ENCODE data around the gene DKK1.

The DKK1 gene

GRCh38 chr10:52313933-52314821 lies at the start of gene DKK1:
DKK1 (plus strand) TSS chr10:52314281; CDS start chr10:52314435, 154 bp downstream.
- peak; percentile 90 for DNase-seq

- no peak for DNase-seq
Observed at GRCh38 chr10:52265131-52265926, 48.8 kb upstream of the DKK1 start.

- DNase-seq: no peak
Observed at GRCh38 chr10:52266858-52267257, 47.2 kb upstream of the DKK1 start.

GRCh38 chr10:52268790-52269189 lies 45.3 kb upstream of the DKK1 start:
- no peak for DNase-seq

GRCh38 chr10:52269233-52269632 lies 44.8 kb upstream of the DKK1 start:
- DNase-seq: no peak

- no peak for DNase-seq
Observed at GRCh38 chr10:52276163-52276562, 37.9 kb upstream of the DKK1 start.

- no peak for DNase-seq
Observed at GRCh38 chr10:52276986-52277385, 37.1 kb upstream of the DKK1 start.

GRCh38 chr10:52279546-52279945 lies 34.5 kb upstream of the DKK1 start:
- DNase-seq: no peak

- no peak for DNase-seq
Observed at GRCh38 chr10:52280051-52280450, 34.0 kb upstream of the DKK1 start.

- peak; percentile 1 for DNase-seq
Observed at GRCh38 chr10:52283174-52283573, 30.9 kb upstream of the DKK1 start.

GRCh38 chr10:52284416-52285013 lies 29.6 kb upstream of the DKK1 start:
- no peak for DNase-seq

GRCh38 chr10:52287866-52288265 lies 26.2 kb upstream of the DKK1 start:
- DNase-seq: no peak

GRCh38 chr10:52297747-52298146 lies 16.3 kb upstream of the DKK1 start:
- no peak for DNase-seq

GRCh38 chr10:52300599-52301277 lies 13.3 kb upstream of the DKK1 start:
- DNase-seq: no peak

GRCh38 chr10:52308251-52309031 lies 5.6 kb upstream of the DKK1 start:
- DNase-seq: peak; percentile 76

- no peak for DNase-seq
Observed at GRCh38 chr10:52312942-52313255, 1.2 kb upstream of the DKK1 start.

GRCh38 chr10:52313256-52313932 lies 687 bp upstream of the DKK1 start:
- no peak for DNase-seq

GRCh38 chr10:52314822-52315552 lies 906 bp downstream of the DKK1 start:
- peak; percentile 68 for DNase-seq

GRCh38 chr10:52316001-52316400 lies 1.9 kb downstream of the DKK1 start:
- DNase-seq: peak; percentile 58

GRCh38 chr10:52316500-52316899 lies 2.4 kb downstream of the DKK1 start:
- peak; percentile 27 for DNase-seq

- DNase-seq: peak; percentile 86
Observed at GRCh38 chr10:52318136-52318701, 4.1 kb downstream of the DKK1 start.
